ENCODE measurements around the gene RASIP1.

DNA sequence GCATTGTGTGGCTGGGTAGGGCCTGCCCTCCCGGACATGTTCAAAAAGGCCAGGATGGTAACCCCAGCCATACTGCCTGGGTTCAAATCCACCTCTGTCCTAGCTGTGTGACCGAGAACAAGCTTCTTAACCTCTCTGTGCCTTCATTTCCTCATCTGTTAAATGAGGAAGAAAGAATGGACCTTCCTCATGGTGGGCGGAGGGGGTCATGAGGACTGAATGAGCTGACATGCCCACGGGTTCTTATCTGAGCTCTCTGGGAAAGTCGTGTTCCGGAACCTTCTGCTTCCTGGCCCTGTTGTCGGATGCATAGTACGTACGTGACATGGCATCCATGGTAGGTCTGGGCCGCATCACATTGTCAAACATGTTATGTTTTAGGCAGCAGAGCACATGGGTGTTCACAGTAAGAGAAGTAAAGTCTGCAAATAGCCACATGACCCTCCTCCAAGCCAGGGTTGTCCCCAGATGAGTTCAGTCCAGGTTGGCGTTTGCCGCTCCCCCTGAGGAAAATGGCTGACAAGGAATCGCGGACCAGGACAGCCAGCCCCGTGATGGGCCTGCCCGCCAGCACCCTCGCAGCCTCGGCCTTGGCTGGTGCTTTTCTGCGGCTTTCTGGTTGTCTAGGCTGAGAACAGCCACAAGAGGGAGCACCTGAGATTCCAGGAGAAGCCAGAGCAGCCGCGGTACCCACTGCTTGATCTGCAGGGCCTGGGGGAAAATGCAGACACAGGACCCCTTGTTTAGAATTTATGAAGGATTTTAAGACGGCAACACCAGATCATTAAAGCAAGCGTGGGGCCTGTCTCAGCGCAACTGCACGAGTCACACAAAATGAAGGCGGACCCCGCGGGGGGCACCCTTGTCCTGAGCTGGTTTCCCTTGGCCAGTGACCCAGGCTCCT is 65.2 kb downstream of the RASIP1 start:
- TF ChIP-seq, protein P1, sequence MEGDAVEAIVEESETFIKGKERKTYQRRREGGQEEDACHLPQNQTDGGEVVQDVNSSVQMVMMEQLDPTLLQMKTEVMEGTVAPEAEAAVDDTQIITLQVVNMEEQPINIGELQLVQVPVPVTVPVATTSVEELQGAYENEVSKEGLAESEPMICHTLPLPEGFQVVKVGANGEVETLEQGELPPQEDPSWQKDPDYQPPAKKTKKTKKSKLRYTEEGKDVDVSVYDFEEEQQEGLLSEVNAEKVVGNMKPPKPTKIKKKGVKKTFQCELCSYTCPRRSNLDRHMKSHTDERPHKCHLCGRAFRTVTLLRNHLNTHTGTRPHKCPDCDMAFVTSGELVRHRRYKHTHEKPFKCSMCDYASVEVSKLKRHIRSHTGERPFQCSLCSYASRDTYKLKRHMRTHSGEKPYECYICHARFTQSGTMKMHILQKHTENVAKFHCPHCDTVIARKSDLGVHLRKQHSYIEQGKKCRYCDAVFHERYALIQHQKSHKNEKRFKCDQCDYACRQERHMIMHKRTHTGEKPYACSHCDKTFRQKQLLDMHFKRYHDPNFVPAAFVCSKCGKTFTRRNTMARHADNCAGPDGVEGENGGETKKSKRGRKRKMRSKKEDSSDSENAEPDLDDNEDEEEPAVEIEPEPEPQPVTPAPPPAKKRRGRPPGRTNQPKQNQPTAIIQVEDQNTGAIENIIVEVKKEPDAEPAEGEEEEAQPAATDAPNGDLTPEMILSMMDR (IDR thresholded peaks at IDR 0.05 in 8 of 11, conservative IDR thresholded peaks at IDR 0.05 in 3 of 11) = peak; percentile 64 to 93 (median 89)
- peak; percentile 53 to 80 (median 72) for TF ChIP-seq POLR2AphosphoS5 (IDR thresholded peaks at IDR 0.05)

Data from spleen (tissue), 7 donors.